NCI-H69 (cell line): ENCODE measurements around the gene TUBGCP3.

Source experiments
- DNase-seq: peaks from one replicate; lab custom pipeline; 2025; lab: John Stamatoyannopoulos, UW

Gene TUBGCP3

GRCh38 chr13:112483299-112483698, 104.7 kb downstream of the TUBGCP3 start:
- no peak for DNase-seq

- no peak for DNase-seq
Measured at GRCh38 chr13:112481458-112481857, 106.5 kb downstream of the TUBGCP3 start.

GRCh38 chr13:112479389-112479788, 108.6 kb downstream of the TUBGCP3 start:
- no peak for DNase-seq

- DNase-seq: no peak
Measured at GRCh38 chr13:112477070-112477619, 110.8 kb downstream of the TUBGCP3 start.

- DNase-seq: no peak
Measured at GRCh38 chr13:112475889-112476288, 112.1 kb downstream of the TUBGCP3 start.

GRCh38 chr13:112474869-112475268, 113.1 kb downstream of the TUBGCP3 start:
- DNase-seq: no peak

GRCh38 chr13:112473818-112474217, 114.1 kb downstream of the TUBGCP3 start:
- no peak for DNase-seq

- DNase-seq: no peak
Measured at GRCh38 chr13:112469071-112469745, 118.7 kb downstream of the TUBGCP3 start.

GRCh38 chr13:112468069-112468468, 119.9 kb downstream of the TUBGCP3 start:
- DNase-seq: no peak

- DNase-seq: no peak
Measured at GRCh38 chr13:112467236-112467635, 120.7 kb downstream of the TUBGCP3 start.

GRCh38 chr13:112466132-112467058, 121.6 kb downstream of the TUBGCP3 start:
- DNase-seq: no peak

- DNase-seq: no peak
Measured at GRCh38 chr13:112465251-112466131, 122.5 kb downstream of the TUBGCP3 start.

GRCh38 chr13:112464720-112465119, 123.2 kb downstream of the TUBGCP3 start:
- no peak for DNase-seq

GRCh38 chr13:112462408-112462807, 125.5 kb downstream of the TUBGCP3 start:
- no peak for DNase-seq

GRCh38 chr13:112457485-112457884, 130.5 kb downstream of the TUBGCP3 start:
- DNase-seq: peak; percentile 65

GRCh38 chr13:112457081-112457480, 130.9 kb downstream of the TUBGCP3 start:
- DNase-seq: no peak

GRCh38 chr13:112456138-112457056, 131.6 kb downstream of the TUBGCP3 start:
- DNase-seq: no peak

GRCh38 chr13:112455476-112456059, 132.4 kb downstream of the TUBGCP3 start:
- DNase-seq: no peak

- no peak for DNase-seq
Measured at GRCh38 chr13:112454648-112455334, 133.2 kb downstream of the TUBGCP3 start.
